Lower leg skin (tissue), 4 donors: ENCODE measurements around the gene FEZF2. TPM values are rescaled to one million over a fixed set of nuclear protein-coding genes. Genes with fewer than 3 reads are reported as not detected.

ENCODE experiments used
- DNase-seq, 2 donors: peaks; one replicate each; pipeline ENCODE4 v3.0.0-alpha.2; 2019; ENCODE audit warnings: low spot score in 2 of 2
- H3K4me3 ChIP-seq: fragments of 200-600 bp; sonication (generic); 2 replicates; pipeline ENCODE4 v1.5.1; 2017; ENCODE audit warnings: mild to moderate bottlenecking, low read depth; ENCODE audit not compliant: poor library complexity, severe bottlenecking
- CTCF ChIP-seq, 3 donors: fragments of 450-650 bp; IDR thresholded peaks; one replicate each; pipeline ENCODE4 v1.5.1; 2016; ENCODE audit warnings: antibody characterized with exemption in 3 of 3, mild to moderate bottlenecking in 3 of 3, moderate library complexity in 2 of 3
- POLR2A ChIP-seq, 2 donors: fragments of 450-650 bp; IDR thresholded peaks; one replicate each; pipeline ENCODE4 v1.6.1; 2016 to 2017; ENCODE audit warnings: antibody characterized with exemption in 2 of 2, mild to moderate bottlenecking in 1 of 2, moderate library complexity in 1 of 2
- WGBS, 2 donors: methylation state at CpG; one replicate each; pipeline ENCODE4 v1.1.5; 2018; 5-methylcytosine and 5-hydroxymethylcytosine counted together
- intact Hi-C: fragments of 100-400 bp; cut with DNase I; formaldehyde crosslinking; loops from one replicate; pipeline ENCODE4 v1.15.0; 2023; ENCODE audit warnings: low total_unique reads
- total RNA-seq, 4 donors: library from RNA; depleted of rRNA; stranded (reverse); fragments of >200 nt; gene quantifications; one replicate each; pipeline ENCODE4 v1.1.0, GENCODE V29; 2016

FEZF2 gene
- not detected for total RNA-seq

- TF ChIP-seq POLR2A (IDR thresholded peaks at IDR 0.05) (no peak), CTCF (IDR thresholded peaks at IDR 0.05) (no peak)
- H3K4me3 ChIP-seq: peak within 1 kb of the TSS; percentile 11
- intact Hi-C loops: no loop called here
- DNase-seq: no peak
- 1 to 4% methylated on average over 28 of the region's 28 CpGs for WGBS, 2 donors
Measured at GRCh38 chr3:62373215-62373614, at the start of gene FEZF2. FEZF2 (minus strand) TSS chr3:62373550; CDS start chr3:62372868, 682 bp downstream.

GRCh38 chr3:62421207-62421606, 47.9 kb upstream of the FEZF2 start:
- WGBS, 2 donors: 86% methylated on average over 10 of the region's 10 CpGs
- no peak overlapping the region for H3K4me3 ChIP-seq

GRCh38 chr3:62416144-62416543, 42.8 kb upstream of the FEZF2 start:
- TF ChIP-seq CTCF (IDR thresholded peaks at IDR 0.05) (no peak), POLR2A (IDR thresholded peaks at IDR 0.05) (no peak)
- no peak for DNase-seq
- 74% methylated on average over 3 of the region's 3 CpGs for WGBS, 2 donors
- intact Hi-C loops: no loop called here
- no peak overlapping the region for H3K4me3 ChIP-seq

More at GRCh38 chr3:62421207-62421606, 47.9 kb upstream of the FEZF2 start:
- no peak for TF ChIP-seq POLR2A (IDR thresholded peaks at IDR 0.05)
- TF ChIP-seq CTCF (IDR thresholded peaks at IDR 0.05): no peak
- intact Hi-C loops: no loop called here
- no peak for DNase-seq

GRCh38 chr3:62415312-62415801, 42.0 kb upstream of the FEZF2 start:
- TF ChIP-seq POLR2A (IDR thresholded peaks at IDR 0.05) (no peak), CTCF (IDR thresholded peaks at IDR 0.05) (no peak)
- no peak for DNase-seq
- intact Hi-C loops: no loop called here
- no peak overlapping the region for H3K4me3 ChIP-seq
- WGBS, 2 donors: 54 to 62% methylated on average over 9 of the region's 9 CpGs

GRCh38 chr3:62414786-62415185, 41.4 kb upstream of the FEZF2 start:
- 84 to 89% methylated on average over 11 of the region's 11 CpGs for WGBS, 2 donors
- TF ChIP-seq POLR2A (IDR thresholded peaks at IDR 0.05) (no peak), CTCF (IDR thresholded peaks at IDR 0.05) (no peak)

GRCh38 chr3:62413687-62414086, 40.3 kb upstream of the FEZF2 start:
- intact Hi-C loops: no loop called here
- DNase-seq: no peak
- H3K4me3 ChIP-seq: no peak overlapping the region
- WGBS, 2 donors: 79 to 80% methylated on average over 2 of the region's 2 CpGs
- TF ChIP-seq CTCF (IDR thresholded peaks at IDR 0.05) (no peak), POLR2A (IDR thresholded peaks at IDR 0.05) (no peak)

More at GRCh38 chr3:62414786-62415185, 41.4 kb upstream of the FEZF2 start:
- intact Hi-C loops: no loop called here
- no peak for DNase-seq
- no peak overlapping the region for H3K4me3 ChIP-seq
